Ascending aorta (tissue), 2 donors: ENCODE data around the gene SORBS2. TPM values are rescaled to one million over a fixed set of nuclear protein-coding genes. Genes with fewer than 3 reads are reported as not detected.

Source experiments
- DNase-seq, 2 donors: peaks; one replicate each; pipeline ENCODE4 v3.0.0-alpha.2; 2019; ENCODE audit warnings: low spot score in 2 of 2
- H3K27ac ChIP-seq, 2 donors: fragments of 200-600 bp; sonication (generic); one replicate each; pipeline ENCODE4 v1.5.1; 2016 to 2017; ENCODE audit warnings: mild to moderate bottlenecking in 1 of 2
- H3K27me3 ChIP-seq: fragments of 200-600 bp; sonication (generic); one replicate; pipeline ENCODE4 v1.5.1; 2017
- H3K36me3 ChIP-seq, 2 donors: fragments of 200-600 bp; sonication (generic); one replicate each; pipeline ENCODE4 v1.5.1; 2016
- H3K4me1 ChIP-seq, 2 donors: fragments of 200-600 bp; sonication (generic); one replicate each; pipeline ENCODE4 v1.5.1; 2016 to 2017; ENCODE audit warnings: mild to moderate bottlenecking in 1 of 2
- H3K4me3 ChIP-seq, 2 donors: fragments of 200-600 bp; sonication (generic); one replicate each; pipeline ENCODE4 v1.5.1; 2016 to 2017; ENCODE audit warnings: mild to moderate bottlenecking in 1 of 2
- H3K9me3 ChIP-seq, 2 donors: fragments of 200-600 bp; sonication (generic); one replicate each; pipeline ENCODE4 v1.5.1; 2016
- CTCF ChIP-seq, 3 experiments: fragments of 200-600 bp in 2 of 3; fragments of 450-650 bp in 1 of 3; sonication (generic) in 2 of 3; IDR thresholded peaks; one replicate each; pipeline ENCODE4 v1.5.1; 2016 to 2019; ENCODE audit warnings: antibody characterized with exemption in 3 of 3, mild to moderate bottlenecking in 1 of 3, moderate library complexity in 1 of 3
- intact Hi-C: fragments of 100-400 bp; cut with DNase I; formaldehyde crosslinking; loops from one replicate; pipeline ENCODE4 v1.15.1; 2023
- total RNA-seq: library from RNA; depleted of rRNA; stranded (reverse); fragments of >200 nt; gene quantifications from one replicate; pipeline ENCODE4 v1.1.0, GENCODE V29; 2016

Gene SORBS2
- total RNA-seq, 1 donor from 2014 or later: 246 TPM

- Histone ChIP-seq H3K4me1 (peaks cover 0 to 24% of the 10 kb centered on the region in 2 donors), H3K4me3 (no peak overlapping the region), H3K9me3 (no peaks in the 10 kb centered on the region), H3K27me3 (no peaks in the 10 kb centered on the region), H3K27ac (peak overlapping the region in 1 of 2 donors; percentile 60), H3K36me3 (no peaks in the 10 kb centered on the region)
- intact Hi-C loops: no loop called here
- no peak for TF ChIP-seq CTCF (IDR thresholded peaks at IDR 0.05)
- no peak for DNase-seq
Measured at GRCh38 chr4:185726931-185727330, 85.1 kb downstream of the SORBS2 start.

GRCh38 chr4:185723631-185724260 lies 88.2 kb downstream of the SORBS2 start:
- H3K27ac ChIP-seq: peak overlapping the region; percentile 75 to 76
- H3K9me3 ChIP-seq: no peaks in the 10 kb centered on the region
- no peak for TF ChIP-seq CTCF (IDR thresholded peaks at IDR 0.05)
- intact Hi-C loops: loop anchor here (5.0 kb wide), 1 partner anchor 304 kb away; no protein-coding TSS in a partner anchor
- H3K27me3 ChIP-seq: no peaks in the 10 kb centered on the region
- no peak for DNase-seq
- H3K4me3 ChIP-seq: peak overlapping the region in 1 of 2 donors; percentile 2
- peaks cover 3 to 12% of the 10 kb centered on the region in 2 donors for H3K4me1 ChIP-seq
- H3K36me3 ChIP-seq: no peaks in the 10 kb centered on the region

- intact Hi-C loops: loop anchor here (5.0 kb wide), 1 partner anchor 305 kb away; no protein-coding TSS in a partner anchor
- no peak for DNase-seq
- Histone ChIP-seq H3K4me3 (no peak overlapping the region), H3K27ac (peak overlapping the region; percentile 75 to 76), H3K27me3 (no peaks in the 10 kb centered on the region), H3K9me3 (no peaks in the 10 kb centered on the region), H3K36me3 (no peaks in the 10 kb centered on the region), H3K4me1 (peaks cover 3 to 16% of the 10 kb centered on the region in 2 donors)
- no peak for TF ChIP-seq CTCF (IDR thresholded peaks at IDR 0.05)
Measured at GRCh38 chr4:185722029-185722316, 90.0 kb downstream of the SORBS2 start.

- DNase-seq: no peak
- H3K27me3 ChIP-seq: no peaks in the 10 kb centered on the region
- TF ChIP-seq CTCF (IDR thresholded peaks at IDR 0.05): no peak
- intact Hi-C loops: loop anchor here (5.0 kb wide), 1 partner anchor 306 kb away; no protein-coding TSS in a partner anchor
- H3K27ac ChIP-seq: peak overlapping the region; percentile 75 to 76
- no peaks in the 10 kb centered on the region for H3K9me3 ChIP-seq
- H3K36me3 ChIP-seq: no peaks in the 10 kb centered on the region
- H3K4me1 ChIP-seq: peaks cover 3 to 16% of the 10 kb centered on the region in 2 donors
- H3K4me3 ChIP-seq: no peak overlapping the region
Measured at GRCh38 chr4:185721190-185722028, 90.6 kb downstream of the SORBS2 start.

GRCh38 chr4:185719500-185719858 lies 92.5 kb downstream of the SORBS2 start:
- no peak for TF ChIP-seq CTCF (IDR thresholded peaks at IDR 0.05)
- DNase-seq: no peak
- peak overlapping the region; percentile 51 to 76 for H3K27ac ChIP-seq
- H3K9me3 ChIP-seq: no peaks in the 10 kb centered on the region
- no peak overlapping the region for H3K4me3 ChIP-seq
- peaks cover 3 to 16% of the 10 kb centered on the region in 2 donors for H3K4me1 ChIP-seq
- no peaks in the 10 kb centered on the region for H3K36me3 ChIP-seq
- no peaks in the 10 kb centered on the region for H3K27me3 ChIP-seq
- intact Hi-C loops: loop anchor here (5.0 kb wide), 1 partner anchor 62 kb away; no protein-coding TSS in a partner anchor
